Spinal cord (tissue), 10 donors: ENCODE data around the gene MTAP. TPM values are rescaled to one million over a fixed set of nuclear protein-coding genes. Genes with fewer than 3 reads are reported as not detected.

Experiments
- DNase-seq, 6 donors: peaks; one replicate each; pipeline versions ENCODE4 v3.0.0 to v3.0.0-alpha.2; 2013 to 2015; ENCODE audit warnings: low spot score in 6 of 6, low read depth in 4 of 6
- H3K27ac ChIP-seq: one replicate; pipeline ENCODE4 v1.5.1; 2013; ENCODE audit warnings: low read depth, low read length, control low read depth
- H3K27me3 ChIP-seq: one replicate; pipeline ENCODE4 v1.6.1; 2013; ENCODE audit warnings: low read length; ENCODE audit not compliant: control insufficient read depth, insufficient read depth
- H3K36me3 ChIP-seq: one replicate; pipeline ENCODE4 v1.6.1; 2013; ENCODE audit warnings: low read length; ENCODE audit not compliant: control insufficient read depth, insufficient read depth
- H3K4me1 ChIP-seq: one replicate; pipeline ENCODE4 v1.6.1; 2013; ENCODE audit warnings: low read length; ENCODE audit not compliant: control insufficient read depth, insufficient read depth
- H3K4me3 ChIP-seq: one replicate; pipeline ENCODE4 v1.5.1; 2013; ENCODE audit warnings: low read depth, low read length, control low read depth
- H3K9me3 ChIP-seq: one replicate; pipeline ENCODE4 v1.6.1; 2013; ENCODE audit warnings: low read length; ENCODE audit not compliant: control insufficient read depth, insufficient read depth
- whole genome bisulfite sequencing: methylation state at CpG from one replicate; pipeline ENCODE4 v1.1.5; 2013; ENCODE audit warnings: missing lambda C conversion rate; ENCODE audit not compliant: insufficient coverage; 5-methylcytosine and 5-hydroxymethylcytosine counted together
- polyA plus RNA-seq, 2 donors: library from polyadenylated mRNA; unstranded; fragments of 120-200 nt; gene quantifications; one replicate each; pipeline ENCODE4 v1.2.1, GENCODE V29; 2013; ENCODE audit not compliant: insufficient read length in 2 of 2
- total RNA-seq, 2 donors: library from RNA; depleted of rRNA in 1 of 2; stranded (reverse); fragments of 120-200 nt in 1 of 2; fragments of >200 nt in 1 of 2; gene quantifications; one replicate each; pipeline versions ENCODE4 v1.2.3 to v1.2.4, GENCODE V29; 2013 to 2014
- donor health status: healthy.

The MTAP gene
- total and polyA plus RNA-seq, 4 donors, result 19.8 to 30.0 (median 22.8) TPM

DNA sequence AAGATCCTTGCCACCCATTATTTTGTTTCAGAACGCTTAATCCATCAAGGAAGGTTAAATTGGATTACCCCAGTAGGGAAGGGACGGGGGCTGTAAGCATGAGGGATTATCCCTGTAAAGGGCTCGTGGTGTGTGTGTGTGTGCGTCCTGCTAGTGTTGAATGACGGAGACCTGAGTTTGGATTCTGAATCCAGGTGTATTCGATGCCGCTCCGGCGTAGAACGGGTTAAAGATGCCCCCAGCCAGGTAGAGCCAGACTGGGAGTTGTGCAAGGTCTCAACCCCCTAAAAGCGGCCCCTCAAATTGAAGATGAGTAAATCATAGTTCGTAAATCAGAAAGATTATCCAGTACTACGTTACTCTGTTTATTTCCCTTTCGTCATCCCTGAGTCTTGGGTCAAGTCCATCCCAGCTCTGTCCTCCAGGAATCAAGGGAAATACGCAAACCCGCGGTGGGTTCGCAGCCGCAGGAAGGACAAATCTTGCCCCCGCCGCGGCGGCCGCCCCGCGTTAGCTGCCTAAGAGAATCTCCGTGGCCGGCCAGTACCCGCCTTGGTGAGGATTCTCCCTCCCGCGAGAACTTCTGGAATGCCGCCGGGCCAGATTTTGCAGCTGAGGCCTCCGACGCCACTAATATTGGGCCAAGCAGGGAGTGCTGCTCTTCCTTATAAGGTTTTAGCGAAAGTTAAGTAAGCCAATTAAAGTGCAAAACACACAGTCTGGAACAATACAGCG is 586 bp upstream of the MTAP start:
- peaks cover 7% of the 10 kb centered on the region for H3K27me3 ChIP-seq
- H3K27ac ChIP-seq, result peak overlapping the region; percentile 93
- no peaks in the 10 kb centered on the region for H3K9me3 ChIP-seq
- H3K36me3 ChIP-seq, result no peaks in the 10 kb centered on the region
- peaks cover 12% of the 10 kb centered on the region for H3K4me1 ChIP-seq
- H3K4me3 ChIP-seq, result peak overlapping the region; percentile 82
- no peak for DNase-seq
- 9% methylated on average over 26 of the region's 37 CpGs for WGBS

DNA sequence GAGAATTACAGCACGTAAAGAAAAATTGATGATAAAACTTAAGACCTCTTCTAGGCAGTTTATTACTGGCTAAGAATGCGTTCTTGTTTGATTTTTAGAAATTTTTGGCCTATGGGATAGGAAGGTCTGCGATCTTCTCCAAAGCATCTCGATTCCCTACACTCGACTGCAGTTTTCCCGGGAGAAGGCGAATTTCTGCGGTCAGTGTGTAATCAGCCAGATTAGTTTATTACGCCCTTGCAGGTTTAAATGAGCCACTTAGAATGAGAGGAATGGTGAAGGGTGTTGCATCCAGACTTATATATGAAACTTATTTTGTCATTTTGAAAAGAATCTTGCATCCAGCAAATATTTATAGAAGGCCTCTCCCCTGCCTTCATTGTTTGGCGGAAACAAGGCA is 1.2 kb downstream of the MTAP start:
- H3K4me3 ChIP-seq, result peak overlapping the region; percentile 82
- WGBS, result 10% methylated on average over 2 of the region's 10 CpGs
- no peak for DNase-seq
- no peaks in the 10 kb centered on the region for H3K36me3 ChIP-seq
- no peaks in the 10 kb centered on the region for H3K9me3 ChIP-seq
- H3K4me1 ChIP-seq, result peaks cover 12% of the 10 kb centered on the region
- H3K27ac ChIP-seq, result peak overlapping the region; percentile 93
- H3K27me3 ChIP-seq, result no peaks in the 10 kb centered on the region

DNA sequence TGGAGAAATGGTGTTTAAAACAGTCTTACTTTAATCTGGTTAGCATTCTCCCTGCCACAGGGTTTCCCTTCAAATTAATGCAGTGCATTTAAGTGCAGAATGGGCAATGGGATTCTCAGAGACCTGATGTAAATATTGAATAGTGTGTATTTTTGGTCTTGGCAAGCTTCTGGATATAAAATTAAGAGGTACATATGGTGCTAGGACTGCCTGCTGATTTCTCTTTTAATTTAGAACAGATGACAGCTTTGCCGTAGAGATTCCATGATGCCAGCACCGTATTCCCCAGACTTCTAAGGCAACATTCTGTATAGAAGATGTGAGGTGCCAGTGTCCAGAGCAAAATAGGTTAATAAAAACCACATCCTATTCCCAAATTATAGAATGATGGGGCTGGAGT is 1.9 kb downstream of the MTAP start:
- Histone ChIP-seq H3K36me3 (peaks cover 4% of the 10 kb centered on the region), H3K9me3 (no peaks in the 10 kb centered on the region), H3K4me1 (peaks cover 12% of the 10 kb centered on the region), H3K4me3 (no peak overlapping the region), H3K27ac (no peak overlapping the region), H3K27me3 (no peaks in the 10 kb centered on the region)
- WGBS, result no CpG with 5 or more reads among the region's 2 CpGs
- DNase-seq, result peak in 1 of 6 donors; percentile 51

DNA sequence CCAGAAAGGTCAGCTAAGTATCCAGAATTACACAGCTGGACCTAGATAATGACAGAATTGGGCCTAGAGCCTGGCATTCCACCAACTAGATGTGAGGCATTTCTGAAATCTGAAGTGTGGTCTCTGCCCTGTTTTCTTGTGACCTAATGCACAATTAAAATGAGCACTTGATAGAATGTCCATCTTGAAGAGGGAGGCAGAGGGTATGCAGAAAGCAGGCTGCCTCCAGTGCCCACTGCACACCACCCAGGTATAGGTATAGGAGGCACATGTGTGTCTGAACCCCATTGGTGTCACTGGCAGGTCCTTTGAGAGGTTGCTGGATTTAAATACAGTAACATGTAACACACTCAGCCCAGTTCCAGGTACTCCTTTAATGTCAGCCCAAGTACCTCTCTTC is 2.4 kb downstream of the MTAP start:
- Histone ChIP-seq H3K9me3 (no peaks in the 10 kb centered on the region), H3K36me3 (peaks cover 4% of the 10 kb centered on the region), H3K27ac (no peak overlapping the region), H3K27me3 (no peaks in the 10 kb centered on the region), H3K4me1 (peaks cover 12% of the 10 kb centered on the region), H3K4me3 (no peak overlapping the region)
- no peak for DNase-seq

DNA sequence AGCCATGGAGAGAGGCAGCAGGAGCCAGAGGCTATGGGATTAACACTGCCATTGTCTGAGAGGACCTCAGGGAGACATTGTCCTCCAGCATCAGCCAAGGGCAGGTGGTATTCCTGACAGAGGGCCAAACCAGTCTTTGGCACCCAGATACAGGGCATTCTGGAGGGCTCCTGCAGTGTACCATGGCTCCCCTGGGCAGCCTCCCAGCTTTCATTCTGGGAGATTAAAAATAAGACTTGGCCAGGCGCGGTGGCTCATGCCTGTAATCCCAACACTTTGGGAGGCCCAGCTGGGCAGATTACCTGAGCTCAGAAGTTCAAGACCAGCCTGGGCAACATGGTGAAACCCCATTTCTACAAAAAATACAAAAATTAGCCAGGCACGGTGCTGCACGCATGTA is 4.2 kb downstream of the MTAP start:
- Histone ChIP-seq H3K27ac (no peak overlapping the region), H3K27me3 (no peaks in the 10 kb centered on the region), H3K4me3 (no peak overlapping the region), H3K4me1 (peaks cover 10% of the 10 kb centered on the region), H3K36me3 (peaks cover 4% of the 10 kb centered on the region), H3K9me3 (no peaks in the 10 kb centered on the region)
- no peak for DNase-seq
- 97% methylated on average over 4 of the region's 4 CpGs for WGBS

DNA sequence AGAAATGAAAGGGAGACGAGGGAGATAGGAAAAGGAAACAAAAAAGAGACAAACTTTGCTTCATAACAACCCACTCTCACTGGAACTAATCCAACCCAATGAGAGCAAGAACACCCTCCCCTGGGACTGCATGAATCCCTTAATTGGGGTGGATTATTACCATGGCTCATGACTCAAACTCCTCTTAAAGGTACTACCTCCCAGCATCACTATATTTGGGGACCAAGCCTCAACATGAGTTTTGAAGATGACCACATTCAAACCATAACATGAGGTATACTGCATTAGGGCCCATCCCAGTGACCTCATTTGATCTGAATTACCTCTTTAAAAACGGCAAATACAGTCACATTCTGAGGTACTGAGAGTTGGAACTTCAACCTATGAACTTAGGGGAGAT is 8.0 kb downstream of the MTAP start:
- Histone ChIP-seq H3K36me3 (peaks cover 4% of the 10 kb centered on the region), H3K27ac (no peak overlapping the region), H3K4me3 (no peak overlapping the region), H3K27me3 (no peaks in the 10 kb centered on the region), H3K9me3 (no peaks in the 10 kb centered on the region), H3K4me1 (no peaks in the 10 kb centered on the region)
- no peak for DNase-seq
- WGBS, result no CpG with 5 or more reads among the region's 2 CpGs

DNA sequence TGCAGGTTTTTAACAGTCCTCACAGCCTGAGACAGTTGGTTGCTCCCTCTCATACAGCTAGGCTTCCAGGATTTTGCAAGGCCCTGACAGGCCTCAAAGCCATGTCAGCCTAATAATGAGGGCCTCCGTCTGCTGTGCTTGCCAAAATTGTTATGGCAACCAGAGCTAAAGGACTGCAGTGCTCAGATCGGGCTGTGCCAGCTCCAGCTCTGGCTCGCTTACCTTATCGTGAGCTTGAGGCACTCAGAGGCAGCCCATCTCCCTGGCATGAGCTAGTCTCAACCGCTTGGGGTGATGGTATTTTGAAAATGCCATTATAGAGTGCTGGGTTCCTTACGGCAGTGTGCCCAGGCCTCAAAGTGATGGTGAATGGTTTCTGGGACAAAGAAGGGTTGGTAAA is 8.4 kb downstream of the MTAP start:
- 71% methylated on average over 6 of the region's 6 CpGs for WGBS
- Histone ChIP-seq H3K27ac (no peak overlapping the region), H3K4me1 (no peaks in the 10 kb centered on the region)

DNA sequence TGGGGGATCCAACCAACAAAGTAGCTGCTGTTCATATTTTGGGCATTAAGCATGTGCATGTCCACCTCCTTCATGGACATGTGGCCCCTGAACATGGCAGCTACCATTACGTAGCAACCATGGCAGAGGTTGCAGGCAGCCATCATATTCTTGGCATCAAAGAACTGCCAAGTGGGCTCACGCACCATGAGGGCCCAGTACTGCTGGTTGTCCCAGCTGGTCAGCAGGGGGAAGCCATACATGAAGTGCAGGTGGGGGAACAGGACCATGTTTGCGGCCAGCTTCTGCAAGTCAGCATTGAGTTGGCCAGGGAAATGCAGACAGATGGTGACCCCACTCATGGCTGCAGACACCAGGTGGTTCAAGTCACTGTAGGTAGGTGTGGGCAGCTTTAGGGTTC is 9.5 kb downstream of the MTAP start:
- Histone ChIP-seq H3K27ac (no peak overlapping the region), H3K9me3 (no peaks in the 10 kb centered on the region), H3K36me3 (peaks cover 4% of the 10 kb centered on the region), H3K27me3 (no peaks in the 10 kb centered on the region), H3K4me1 (no peaks in the 10 kb centered on the region), H3K4me3 (no peak overlapping the region)
- WGBS, result 87% methylated on average over 3 of the region's 3 CpGs
- no peak for DNase-seq

More for the DNA sequence above, 8.4 kb downstream of the MTAP start:
- peak in 1 of 6 donors; percentile 60 for DNase-seq
- Histone ChIP-seq H3K9me3 (no peaks in the 10 kb centered on the region), H3K4me3 (no peak overlapping the region), H3K36me3 (peaks cover 4% of the 10 kb centered on the region), H3K27me3 (no peaks in the 10 kb centered on the region)

DNA sequence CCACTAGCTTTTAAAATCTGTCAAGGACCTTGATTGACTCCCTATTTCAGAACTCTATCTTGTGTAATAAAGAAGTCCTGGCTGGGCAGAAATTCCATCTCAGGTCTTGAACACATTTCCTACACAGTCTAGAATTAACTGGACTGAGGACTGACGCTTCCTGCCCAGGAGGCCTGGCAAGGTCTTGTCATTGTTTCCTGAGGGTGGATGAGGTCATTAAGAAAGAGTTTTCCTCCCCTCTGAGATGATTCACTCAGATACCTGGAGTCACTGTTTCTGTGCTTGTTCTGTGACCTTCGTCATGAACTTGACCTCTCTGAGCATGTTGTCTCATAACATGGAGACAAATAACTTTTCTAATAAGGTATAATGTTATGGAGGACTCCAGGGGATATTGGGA is 10.0 kb downstream of the MTAP start:
- H3K36me3 ChIP-seq, result peaks cover 7% of the 10 kb centered on the region
- H3K9me3 ChIP-seq, result no peaks in the 10 kb centered on the region
- H3K27ac ChIP-seq, result no peak overlapping the region
- WGBS, result no CpG with 5 or more reads among the region's 2 CpGs
- no peaks in the 10 kb centered on the region for H3K4me1 ChIP-seq
- H3K27me3 ChIP-seq, result no peaks in the 10 kb centered on the region
- no peak for DNase-seq
- no peak overlapping the region for H3K4me3 ChIP-seq

DNA sequence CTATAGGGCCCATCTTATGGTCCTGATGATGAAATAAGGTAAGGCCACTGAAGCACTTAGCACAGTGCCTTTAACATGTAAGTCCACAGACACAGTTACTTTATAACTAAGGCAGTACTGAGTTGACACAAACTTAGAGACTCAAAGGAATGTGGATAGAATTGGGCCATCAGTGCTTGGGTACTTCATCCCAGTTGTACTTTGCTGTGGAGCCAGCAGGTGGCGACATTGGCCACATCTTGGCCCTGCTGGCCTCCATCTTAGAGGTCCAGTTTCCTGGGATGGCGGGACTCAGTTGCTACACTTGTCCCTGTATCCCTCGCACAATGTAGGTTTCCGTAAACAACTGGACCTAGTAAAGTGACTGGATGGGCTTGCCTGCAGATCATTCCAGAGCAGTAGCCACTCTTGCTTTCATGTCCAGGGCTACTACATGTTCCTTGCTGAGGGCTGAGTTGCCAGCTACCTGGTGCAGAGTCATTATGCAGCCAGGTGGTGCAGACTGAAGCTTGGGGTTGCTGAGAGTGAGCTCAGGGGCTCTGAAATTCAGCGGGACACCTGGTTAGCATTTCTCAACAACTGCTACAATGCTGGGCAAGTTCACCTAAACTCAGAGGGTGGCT is 10.6 kb downstream of the MTAP start:
- H3K36me3 ChIP-seq, result peaks cover 11% of the 10 kb centered on the region
- no peaks in the 10 kb centered on the region for H3K27me3 ChIP-seq
- WGBS, result 60% methylated on average over 5 of the region's 5 CpGs
- DNase-seq, result peak in 3 of 6 donors; percentile 25 to 73 (median 65)
- H3K4me1 ChIP-seq, result no peaks in the 10 kb centered on the region
- H3K27ac ChIP-seq, result no peak overlapping the region
- H3K9me3 ChIP-seq, result no peaks in the 10 kb centered on the region
- no peak overlapping the region for H3K4me3 ChIP-seq
